SK-N-SH (cell line): Measurements from ENCODE around the gene NR3C1.

ENCODE experiments used
- EP300 ChIP-seq, 2 experiments: IDR thresholded peaks; 2 replicates each; pipeline versions ENCODE4 v1.4.0 to v1.6.1; 2012; ENCODE audit warnings: borderline replicate concordance in 1 of 2, low read depth in 1 of 2, low read length in 1 of 2
- POLR2AphosphoS5 ChIP-seq: IDR thresholded peaks from 2 replicates; pipeline ENCODE4 v1.6.1; 2012; ENCODE audit warnings: low read depth, low read length
- RXRA ChIP-seq: IDR thresholded peaks from 2 replicates; pipeline ENCODE4 v1.4.0; 2012; ENCODE audit warnings: low read depth, mild to moderate bottlenecking, borderline replicate concordance

GRCh38 chr5:143418140-143418866, 14.8 kb upstream of the NR3C1 start:
- TF ChIP-seq POLR2AphosphoS5 (no peak), RXRA (no peak), EP300 (IDR thresholded peaks at IDR 0.05; ENCODE audit: borderline replicate concordance in 1 of 2, low read depth in 1 of 2, low read length in 1 of 2) (no peak)
